Mammary epithelial cell (primary cell): ENCODE results near the gene CNTNAP2.

Experiments used
- EZH2 ChIP-seq: IDR thresholded peaks from 2 replicates; pipeline ENCODE4 v1.6.1; 2012; ENCODE audit warnings: low read length, inconsistent platforms, borderline replicate concordance
- TF ChIP-seq, protein P1 (sequence below), 2 donors: IDR thresholded peaks in 1 of 2; conservative IDR thresholded peaks in 1 of 2; 2 replicates each; pipeline ENCODE4 v1.5.1; 2011 to 2012; ENCODE audit warnings: inconsistent platforms in 2 of 2, low read length in 2 of 2, mild to moderate bottlenecking in 2 of 2, control low read depth in 1 of 2, low read depth in 1 of 2; ENCODE audit not compliant: insufficient read depth in 1 of 2; ENCODE audit errors: extremely low read depth in 1 of 2

DNA sequence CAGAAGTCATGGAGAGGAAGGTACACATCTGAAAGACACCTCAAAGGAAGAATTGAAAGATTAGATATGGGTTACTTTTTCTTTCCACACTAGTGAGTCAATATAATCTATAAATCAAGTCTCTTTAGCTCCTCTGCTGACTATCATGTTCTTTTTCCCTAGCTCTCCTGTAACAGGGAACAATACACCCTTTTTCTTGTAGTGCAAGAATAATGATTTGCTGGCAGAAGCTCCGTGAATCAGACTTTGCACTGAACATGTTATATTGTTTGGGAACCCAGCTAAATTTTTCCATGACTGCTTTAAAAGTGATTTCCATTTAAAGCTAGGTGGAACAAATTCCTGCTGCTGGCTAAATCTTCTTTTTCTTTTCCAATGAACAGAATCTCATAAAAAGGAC is 1717.4 kb downstream of the CNTNAP2 start:
- TF ChIP-seq, protein P1, sequence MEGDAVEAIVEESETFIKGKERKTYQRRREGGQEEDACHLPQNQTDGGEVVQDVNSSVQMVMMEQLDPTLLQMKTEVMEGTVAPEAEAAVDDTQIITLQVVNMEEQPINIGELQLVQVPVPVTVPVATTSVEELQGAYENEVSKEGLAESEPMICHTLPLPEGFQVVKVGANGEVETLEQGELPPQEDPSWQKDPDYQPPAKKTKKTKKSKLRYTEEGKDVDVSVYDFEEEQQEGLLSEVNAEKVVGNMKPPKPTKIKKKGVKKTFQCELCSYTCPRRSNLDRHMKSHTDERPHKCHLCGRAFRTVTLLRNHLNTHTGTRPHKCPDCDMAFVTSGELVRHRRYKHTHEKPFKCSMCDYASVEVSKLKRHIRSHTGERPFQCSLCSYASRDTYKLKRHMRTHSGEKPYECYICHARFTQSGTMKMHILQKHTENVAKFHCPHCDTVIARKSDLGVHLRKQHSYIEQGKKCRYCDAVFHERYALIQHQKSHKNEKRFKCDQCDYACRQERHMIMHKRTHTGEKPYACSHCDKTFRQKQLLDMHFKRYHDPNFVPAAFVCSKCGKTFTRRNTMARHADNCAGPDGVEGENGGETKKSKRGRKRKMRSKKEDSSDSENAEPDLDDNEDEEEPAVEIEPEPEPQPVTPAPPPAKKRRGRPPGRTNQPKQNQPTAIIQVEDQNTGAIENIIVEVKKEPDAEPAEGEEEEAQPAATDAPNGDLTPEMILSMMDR (conservative IDR thresholded peaks at IDR 0.05 in 1 of 2, IDR thresholded peaks at IDR 0.05 in 1 of 2; ENCODE audit: extremely low read depth in 1 of 2, insufficient read depth in 1 of 2, low read depth in 1 of 2, low read length in 2 of 2) = no peak
- TF ChIP-seq EZH2 = no peak
